Measurements from ENCODE around the gene CLDN12. TPM values are rescaled to one million over a fixed set of nuclear protein-coding genes. Genes with fewer than 3 reads are reported as not detected.
A peak's percentile ranks its signal among the peaks of the same experiment; 100 is the strongest.

Gene CLDN12
- polyA plus RNA-seq, 2 of the 4 experiments (the other 2 are of a cell fraction) = 19.9 to 51.3 TPM

- H3K4me2 ChIP-seq = no peak overlapping the region
- no peaks in the 10 kb centered on the region for H3K9me3 ChIP-seq
- H3K4me1 ChIP-seq = peaks cover 14% of the 10 kb centered on the region; the same call in 2 of the 3 replicates
- WGBS (ENCODE audit: missing lambda C conversion rate) = 94% methylated on average over 1 of the region's 1 CpG
- ATAC-seq = no peak
- POLR2A ChIA-PET = no interaction called here
- CTCF ChIA-PET = interaction anchor here (1.0 kb wide), 1 partner anchor 254 kb away, joined by 3 read pairs; no protein-coding TSS in a partner anchor
- no peak for FAIRE-seq
- DNase-seq (ENCODE audit: low read depth in 1 of 2, low spot score in 1 of 2) = no peak
- TF ChIP-seq KDM1A (IDR thresholded peaks at IDR 0.05; ENCODE audit: low read depth) (no peak), MAFK (IDR thresholded peaks at IDR 0.05; ENCODE audit: partially characterized antibody) (peak; percentile 5)
- no peak overlapping the region for H3K4me3 ChIP-seq
- no peak overlapping the region for H3K27ac ChIP-seq
Observed at GRCh38 chr7:90407484-90407821, 4.2 kb downstream of the CLDN12 start.

GRCh38 chr7:90408142-90408541 is 4.9 kb downstream of the CLDN12 start:
- Histone ChIP-seq H3K4me2 (no peak overlapping the region), H3K9me3 (no peaks in the 10 kb centered on the region), H3K27ac (no peak overlapping the region), H3K4me3 (no peak overlapping the region), H3K4me1 (peaks cover 14% of the 10 kb centered on the region; the same call in 2 of the 3 replicates)
- 94% methylated on average over 1 of the region's 1 CpG for WGBS (ENCODE audit: missing lambda C conversion rate)
- no peak for DNase-seq (ENCODE audit: low read depth in 1 of 2, low spot score in 1 of 2)
- ChIA-PET POLR2A (no interaction called here), CTCF (interaction anchor here (1.0 kb wide), 1 partner anchor 255 kb away, joined by 3 read pairs; no protein-coding TSS in a partner anchor)
- no peak for ATAC-seq
- no peak for FAIRE-seq
- TF ChIP-seq GATA3 (IDR thresholded peaks at IDR 0.05; ENCODE audit: borderline replicate concordance) (no peak), JUNB (IDR thresholded peaks at IDR 0.05) (no peak), CEBPB (IDR thresholded peaks at IDR 0.05) (no peak), PBX3 (IDR thresholded peaks at IDR 0.05) (no peak), CHD4 (IDR thresholded peaks at IDR 0.05; ENCODE audit: borderline replicate concordance) (no peak), FOSB (CRISPR knock-in tag; IDR thresholded peaks at IDR 0.05) (no peak), BCL3 (IDR thresholded peaks at IDR 0.05) (no peak), ESRRA (IDR thresholded peaks at IDR 0.05; ENCODE audit: borderline replicate concordance, low read length) (no peak), HEYL (CRISPR knock-in tag; IDR thresholded peaks at IDR 0.05) (no peak), HES2 (IDR thresholded peaks at IDR 0.05) (no peak), SMC3 (IDR thresholded peaks at IDR 0.05) (no peak), TP53 (CRISPR knock-in tag; IDR thresholded peaks at IDR 0.05) (no peak), CTCF (IDR thresholded peaks at IDR 0.05) (no peak), FOSL2 (IDR thresholded peaks at IDR 0.05) (no peak), FOSL2 (CRISPR knock-in tag; IDR thresholded peaks at IDR 0.05) (no peak), CBX8 (IDR thresholded peaks at IDR 0.05) (no peak), E2F6 (IDR thresholded peaks at IDR 0.05; ENCODE audit: borderline replicate concordance, low read depth) (no peak), HOXA7 (CRISPR knock-in tag; IDR thresholded peaks at IDR 0.05) (no peak), EHF (CRISPR knock-in tag; IDR thresholded peaks at IDR 0.05) (no peak), BHLHE40 (IDR thresholded peaks at IDR 0.05; ENCODE audit: low read depth, low read length) (no peak), ZC3H11A (IDR thresholded peaks at IDR 0.05) (no peak)
